ENCODE results near the gene PNMA5.
"Not testable (repeated sequence)": the region's sequence is repeated elsewhere in the genome, so short reads cannot be mapped to it uniquely, and the experiment has no call there.

PNMA5 gene

DNA sequence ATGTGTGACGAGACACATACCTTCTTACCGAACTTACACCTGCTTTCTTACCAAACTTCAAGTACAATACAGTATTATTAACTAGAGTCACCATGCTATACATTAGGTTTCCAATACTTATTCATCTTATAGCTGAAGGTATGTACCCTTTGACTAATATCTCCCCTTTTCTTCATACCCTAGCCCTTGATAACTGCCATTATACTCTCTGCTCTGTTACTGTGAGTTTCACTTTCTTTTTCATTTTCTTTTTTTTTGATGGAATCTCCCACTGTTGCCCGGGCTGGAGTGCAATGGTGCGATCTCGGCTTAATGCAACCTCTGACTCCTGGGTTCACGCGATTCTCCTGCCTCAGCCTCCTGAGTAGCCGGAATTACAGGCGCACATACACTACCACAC, 3.4 kb upstream of the PNMA5 start:
- Histone ChIP-seq H3K9ac (ENCODE audit: low read depth, low read length) (no peak overlapping the region), H3K4me3 (ENCODE audit: low read depth, low read length) (no peak overlapping the region), H3K27me3 (ENCODE audit: control insufficient read depth, insufficient read depth, low read length) (no peaks in the 10 kb centered on the region), H3K4me1 (ENCODE audit: control insufficient read depth, insufficient read depth, low read length) (no peaks in the 10 kb centered on the region), H3K9me3 (ENCODE audit: control insufficient read depth, insufficient read depth, low read length) (no peaks in the 10 kb centered on the region), H3K36me3 (ENCODE audit: control insufficient read depth, insufficient read depth, low read length) (no peaks in the 10 kb centered on the region)

- no peak overlapping the region for H3K9ac ChIP-seq (ENCODE audit: low read depth, low read length)
- H3K4me3 ChIP-seq (ENCODE audit: low read depth, low read length), result peak overlapping the region; percentile 20
- no peaks in the 10 kb centered on the region for H3K27me3 ChIP-seq (ENCODE audit: control insufficient read depth, insufficient read depth, low read length)
- no peaks in the 10 kb centered on the region for H3K4me1 ChIP-seq (ENCODE audit: control insufficient read depth, insufficient read depth, low read length)
- no peaks in the 10 kb centered on the region for H3K9me3 ChIP-seq (ENCODE audit: control insufficient read depth, insufficient read depth, low read length)
- H3K36me3 ChIP-seq (ENCODE audit: control insufficient read depth, insufficient read depth, low read length), result no peaks in the 10 kb centered on the region
Observed at GRCh38 chrX:152992115-152992514, 1.8 kb downstream of the PNMA5 start.

DNA sequence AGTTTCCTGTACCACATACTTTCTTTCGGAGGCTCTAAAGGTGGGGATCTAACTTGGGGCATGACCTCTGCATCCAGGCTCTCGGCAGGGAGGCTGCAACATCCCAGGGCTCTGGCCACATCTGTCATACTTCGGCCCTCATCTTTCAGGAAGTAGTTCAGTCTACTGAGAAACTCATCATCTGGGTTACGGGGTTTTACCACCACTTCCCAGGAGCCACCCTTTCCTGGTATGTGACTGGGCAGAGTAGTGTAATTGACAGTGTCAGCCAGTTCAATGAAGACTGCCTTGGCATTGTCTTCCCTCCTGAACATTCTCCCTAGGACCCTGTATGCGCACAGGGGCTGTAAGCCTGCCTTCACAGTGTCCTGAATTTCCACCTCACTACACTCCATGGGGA, 2.8 kb downstream of the PNMA5 start:
- no peaks in the 10 kb centered on the region for H3K36me3 ChIP-seq (ENCODE audit: control insufficient read depth, insufficient read depth, low read length)
- no peak overlapping the region for H3K9ac ChIP-seq (ENCODE audit: low read depth, low read length)
- H3K9me3 ChIP-seq (ENCODE audit: control insufficient read depth, insufficient read depth, low read length), result no peaks in the 10 kb centered on the region
- H3K4me1 ChIP-seq (ENCODE audit: control insufficient read depth, insufficient read depth, low read length), result no peaks in the 10 kb centered on the region
- no peak overlapping the region for H3K4me3 ChIP-seq (ENCODE audit: low read depth, low read length)
- no peaks in the 10 kb centered on the region for H3K27me3 ChIP-seq (ENCODE audit: control insufficient read depth, insufficient read depth, low read length)

GRCh38 chrX:152989292-152989658, 4.6 kb downstream of the PNMA5 start:
- Histone ChIP-seq H3K9me3 (ENCODE audit: control insufficient read depth, insufficient read depth, low read length) (no peaks in the 10 kb centered on the region), H3K9ac (ENCODE audit: low read depth, low read length) (no peak overlapping the region), H3K27me3 (ENCODE audit: control insufficient read depth, insufficient read depth, low read length) (no peaks in the 10 kb centered on the region), H3K36me3 (ENCODE audit: control insufficient read depth, insufficient read depth, low read length) (no peaks in the 10 kb centered on the region), H3K4me1 (ENCODE audit: control insufficient read depth, insufficient read depth, low read length) (no peaks in the 10 kb centered on the region), H3K4me3 (ENCODE audit: low read depth, low read length) (no peak overlapping the region)

DNA sequence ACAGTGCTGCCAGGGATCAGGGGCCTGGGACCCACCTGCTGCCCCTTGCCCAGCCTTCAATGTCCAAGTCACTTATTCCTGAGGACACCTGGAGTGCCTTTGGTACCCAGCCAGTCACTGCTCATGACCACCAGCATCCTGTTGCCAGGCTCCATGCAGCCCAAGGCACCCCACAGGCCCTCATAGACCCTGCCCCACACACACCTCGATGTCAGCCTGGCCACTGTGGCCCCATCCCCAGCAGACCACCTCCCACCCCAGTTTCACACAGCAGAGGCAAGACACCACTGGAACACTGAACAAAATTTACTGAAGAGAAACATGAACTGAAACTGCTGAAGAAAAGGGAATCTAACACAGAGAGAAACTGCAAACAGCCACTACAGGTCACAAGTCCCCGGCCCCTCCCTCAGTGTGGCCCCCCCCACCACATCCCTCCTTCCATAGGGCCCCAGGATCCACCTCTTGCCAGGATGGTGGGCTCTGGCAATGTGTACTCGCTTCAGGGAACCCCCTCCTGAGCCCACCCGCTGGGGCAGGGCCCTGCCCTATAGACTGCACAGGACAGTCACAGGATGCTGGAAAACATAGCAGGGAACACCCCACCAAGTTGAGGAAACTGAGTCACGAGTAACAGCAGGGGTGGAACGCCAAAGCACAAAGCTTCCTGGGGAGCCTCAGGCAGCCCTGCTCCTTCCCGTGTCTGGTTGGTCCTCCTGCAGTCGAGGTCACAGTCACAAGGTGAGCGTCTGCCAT, 5.2 kb downstream of the PNMA5 start:
- Histone ChIP-seq H3K9ac (ENCODE audit: low read depth, low read length) (no peak overlapping the region), H3K4me3 (ENCODE audit: low read depth, low read length) (no peak overlapping the region), H3K36me3 (ENCODE audit: control insufficient read depth, insufficient read depth, low read length) (no peaks in the 10 kb centered on the region), H3K4me1 (ENCODE audit: control insufficient read depth, insufficient read depth, low read length) (no peaks in the 10 kb centered on the region), H3K9me3 (ENCODE audit: control insufficient read depth, insufficient read depth, low read length) (no peaks in the 10 kb centered on the region), H3K27me3 (ENCODE audit: control insufficient read depth, insufficient read depth, low read length) (no peaks in the 10 kb centered on the region)

DNA sequence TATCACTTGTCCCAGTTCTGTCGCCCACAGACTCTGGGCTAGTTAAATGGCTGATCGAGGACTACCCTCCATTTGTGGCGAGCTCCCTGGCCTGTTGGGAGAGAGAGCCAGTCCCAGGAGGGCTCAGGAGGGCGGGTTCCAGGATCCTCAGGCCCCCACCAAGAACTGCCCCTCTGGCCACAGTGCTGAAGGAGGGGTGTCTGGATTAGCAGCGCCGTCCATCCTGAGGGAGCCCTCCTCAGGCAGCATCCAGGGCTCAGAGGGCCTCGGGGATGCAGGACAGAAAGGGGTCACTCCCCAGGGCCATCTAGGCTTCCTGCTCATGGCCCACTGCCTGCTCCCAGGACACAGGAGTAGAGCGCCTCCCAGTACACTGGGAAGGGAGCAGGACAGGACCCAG, 6.1 kb downstream of the PNMA5 start:
- H3K9me3 ChIP-seq (ENCODE audit: control insufficient read depth, insufficient read depth, low read length), result no peaks in the 10 kb centered on the region
- no peak overlapping the region for H3K9ac ChIP-seq (ENCODE audit: low read depth, low read length)
- no peaks in the 10 kb centered on the region for H3K36me3 ChIP-seq (ENCODE audit: control insufficient read depth, insufficient read depth, low read length)
- H3K4me3 ChIP-seq (ENCODE audit: low read depth, low read length), result no peak overlapping the region
- no peaks in the 10 kb centered on the region for H3K4me1 ChIP-seq (ENCODE audit: control insufficient read depth, insufficient read depth, low read length)
- no peaks in the 10 kb centered on the region for H3K27me3 ChIP-seq (ENCODE audit: control insufficient read depth, insufficient read depth, low read length)

DNA sequence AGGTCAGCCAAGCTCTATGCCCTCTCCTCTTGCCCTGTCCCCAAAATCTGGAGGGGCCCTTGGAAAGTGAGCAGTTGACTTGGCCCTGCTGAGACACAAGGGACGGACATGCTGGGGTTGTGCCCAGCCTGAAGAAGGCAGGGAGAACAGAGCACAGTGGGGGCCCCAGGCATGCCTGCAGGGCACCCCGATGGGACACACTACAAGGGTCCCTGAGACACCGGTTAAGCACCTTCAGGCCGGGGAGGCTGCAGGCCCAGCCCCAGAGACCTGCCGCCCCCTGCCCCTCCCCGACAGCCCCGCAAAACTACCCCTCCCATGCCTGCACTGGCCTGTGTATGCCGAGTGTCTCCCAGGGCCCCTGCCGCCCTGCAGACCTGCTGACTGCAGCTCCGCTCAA, 6.8 kb downstream of the PNMA5 start:
- not testable (repeated sequence) for H3K4me3 ChIP-seq (ENCODE audit: low read depth, low read length); H3K27me3 ChIP-seq (ENCODE audit: control insufficient read depth, insufficient read depth, low read length); H3K36me3 ChIP-seq (ENCODE audit: control insufficient read depth, insufficient read depth, low read length); H3K9me3 ChIP-seq (ENCODE audit: control insufficient read depth, insufficient read depth, low read length); H3K4me1 ChIP-seq (ENCODE audit: control insufficient read depth, insufficient read depth, low read length); H3K9ac ChIP-seq (ENCODE audit: low read depth, low read length)

GRCh38 chrX:152985383-152985782, 8.5 kb downstream of the PNMA5 start:
- H3K27me3 ChIP-seq (ENCODE audit: control insufficient read depth, insufficient read depth, low read length); H3K36me3 ChIP-seq (ENCODE audit: control insufficient read depth, insufficient read depth, low read length); H3K4me1 ChIP-seq (ENCODE audit: control insufficient read depth, insufficient read depth, low read length); H3K9me3 ChIP-seq (ENCODE audit: control insufficient read depth, insufficient read depth, low read length); H3K4me3 ChIP-seq (ENCODE audit: low read depth, low read length); H3K9ac ChIP-seq (ENCODE audit: low read depth, low read length): not testable (repeated sequence)

DNA sequence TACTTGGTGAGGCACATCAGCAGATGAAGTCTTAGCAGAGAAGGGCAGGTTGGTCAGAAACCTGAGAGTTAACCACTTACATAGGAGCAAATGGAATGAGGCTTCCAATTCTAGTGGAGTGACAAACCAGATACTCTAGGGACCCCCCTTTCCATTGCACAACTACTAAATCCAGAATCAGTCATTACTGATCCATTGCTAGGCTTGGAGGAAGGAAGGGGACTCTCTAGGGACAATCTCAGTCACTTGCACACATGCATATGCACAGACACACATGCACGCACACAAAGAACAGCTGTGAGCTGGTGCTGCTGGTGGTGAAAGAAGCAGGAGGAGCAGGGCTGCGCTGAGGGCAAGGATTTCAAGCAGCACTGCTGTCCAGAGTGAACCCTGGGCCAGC, 25.7 kb downstream of the PNMA5 start:
- H3K9ac ChIP-seq (ENCODE audit: low read depth, low read length), result no peak overlapping the region
- no peaks in the 10 kb centered on the region for H3K27me3 ChIP-seq (ENCODE audit: control insufficient read depth, insufficient read depth, low read length)
- no peaks in the 10 kb centered on the region for H3K4me1 ChIP-seq (ENCODE audit: control insufficient read depth, insufficient read depth, low read length)
- no peak overlapping the region for H3K4me3 ChIP-seq (ENCODE audit: low read depth, low read length)
- peaks cover under 1% of the 10 kb centered on the region for H3K9me3 ChIP-seq (ENCODE audit: control insufficient read depth, insufficient read depth, low read length)
- H3K36me3 ChIP-seq (ENCODE audit: control insufficient read depth, insufficient read depth, low read length), result peaks cover 2% of the 10 kb centered on the region

DNA sequence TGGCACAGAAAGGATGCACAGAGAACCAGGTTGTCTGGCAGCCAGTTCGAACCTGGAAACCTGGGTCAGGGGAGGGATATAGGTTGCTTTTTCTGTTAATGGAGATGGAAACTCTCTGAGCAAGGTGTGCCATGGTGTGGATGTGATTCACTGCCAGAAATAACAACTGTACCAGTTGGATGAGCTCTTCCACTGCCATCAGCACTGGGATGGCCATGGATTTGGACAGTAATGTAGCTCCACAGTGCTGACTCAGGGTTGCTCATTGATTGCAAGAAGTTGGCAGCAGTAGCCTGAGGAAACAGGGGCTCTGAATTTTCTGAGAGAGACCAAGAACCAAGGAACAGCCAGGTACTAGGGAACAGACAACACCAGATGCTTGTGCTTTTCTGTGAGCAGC, 33.8 kb downstream of the PNMA5 start:
- Histone ChIP-seq H3K9me3 (ENCODE audit: control insufficient read depth, insufficient read depth, low read length) (peaks cover 4% of the 10 kb centered on the region), H3K36me3 (ENCODE audit: control insufficient read depth, insufficient read depth, low read length) (no peaks in the 10 kb centered on the region), H3K9ac (ENCODE audit: low read depth, low read length) (no peak overlapping the region), H3K4me3 (ENCODE audit: low read depth, low read length) (no peak overlapping the region), H3K27me3 (ENCODE audit: control insufficient read depth, insufficient read depth, low read length) (no peaks in the 10 kb centered on the region), H3K4me1 (ENCODE audit: control insufficient read depth, insufficient read depth, low read length) (no peaks in the 10 kb centered on the region)

GRCh38 chrX:152959626-152960025, 34.3 kb downstream of the PNMA5 start:
- Histone ChIP-seq H3K9ac (ENCODE audit: low read depth, low read length) (no peak overlapping the region), H3K27me3 (ENCODE audit: control insufficient read depth, insufficient read depth, low read length) (no peaks in the 10 kb centered on the region), H3K4me3 (ENCODE audit: low read depth, low read length) (peak overlapping the region; percentile 32), H3K4me1 (ENCODE audit: control insufficient read depth, insufficient read depth, low read length) (no peaks in the 10 kb centered on the region), H3K36me3 (ENCODE audit: control insufficient read depth, insufficient read depth, low read length) (no peaks in the 10 kb centered on the region), H3K9me3 (ENCODE audit: control insufficient read depth, insufficient read depth, low read length) (peaks cover 4% of the 10 kb centered on the region)

DNA sequence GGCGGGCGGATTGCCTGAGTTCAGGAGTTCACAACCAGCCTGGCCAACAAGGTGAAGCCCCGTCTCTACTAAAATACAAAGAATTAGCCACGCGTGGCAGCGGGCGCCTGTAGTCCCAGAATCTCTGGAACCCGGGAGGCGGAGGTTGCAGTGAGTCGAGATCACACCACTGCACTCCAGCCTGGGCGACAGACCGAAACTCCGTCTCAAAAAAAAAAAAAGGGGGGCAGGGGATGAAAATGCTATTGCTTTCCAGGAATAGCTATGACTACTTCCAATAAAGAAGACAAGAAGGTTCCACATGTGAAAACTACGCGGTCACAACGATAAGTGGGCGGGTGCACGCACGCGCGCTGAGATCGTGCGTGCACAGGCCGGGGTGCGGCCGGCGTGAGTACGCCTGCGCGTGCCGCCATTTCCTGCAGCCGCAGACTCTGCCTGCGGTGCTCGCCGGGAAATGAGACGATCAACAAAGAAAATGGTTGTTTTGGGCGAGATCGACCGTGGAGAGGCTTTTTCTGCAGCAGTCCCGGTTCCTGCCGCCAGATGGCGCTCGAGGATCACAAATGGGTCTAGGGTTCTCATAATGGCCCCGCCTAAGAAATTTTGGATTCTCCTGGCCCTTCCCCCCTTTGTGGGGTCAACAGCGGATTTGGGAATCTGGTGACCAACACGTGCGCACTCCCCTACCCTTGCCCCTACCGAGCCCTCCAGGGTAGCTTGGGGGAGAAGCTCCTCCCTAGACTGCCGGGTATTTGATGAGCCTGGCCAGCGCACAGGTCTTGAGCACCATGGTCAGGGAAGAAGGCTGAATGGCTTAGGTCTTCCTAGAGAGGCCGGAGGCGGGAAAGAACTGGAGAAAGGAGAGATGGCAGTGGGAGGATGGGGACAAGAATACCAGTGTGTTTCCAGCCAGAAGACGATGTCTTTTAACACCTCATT, 35.1 kb downstream of the PNMA5 start:
- Histone ChIP-seq H3K9me3 (ENCODE audit: control insufficient read depth, insufficient read depth, low read length) (peaks cover 4% of the 10 kb centered on the region), H3K27me3 (ENCODE audit: control insufficient read depth, insufficient read depth, low read length) (no peaks in the 10 kb centered on the region), H3K4me1 (ENCODE audit: control insufficient read depth, insufficient read depth, low read length) (no peaks in the 10 kb centered on the region), H3K9ac (ENCODE audit: low read depth, low read length) (no peak overlapping the region), H3K4me3 (ENCODE audit: low read depth, low read length) (peak overlapping the region; percentile 39), H3K36me3 (ENCODE audit: control insufficient read depth, insufficient read depth, low read length) (no peaks in the 10 kb centered on the region)
